Amniotic epithelial cell (primary cell): ENCODE measurements around the gene NRP1.
"Not testable (repeated sequence)": the region's sequence is repeated elsewhere in the genome, so short reads cannot be mapped to it uniquely, and the experiment has no call there.

ENCODE experiments used
- DNase-seq: peaks from one replicate; pipeline ENCODE4 v3.0.0-alpha.2; 2010; ENCODE audit warnings: low read depth

Gene NRP1

DNA sequence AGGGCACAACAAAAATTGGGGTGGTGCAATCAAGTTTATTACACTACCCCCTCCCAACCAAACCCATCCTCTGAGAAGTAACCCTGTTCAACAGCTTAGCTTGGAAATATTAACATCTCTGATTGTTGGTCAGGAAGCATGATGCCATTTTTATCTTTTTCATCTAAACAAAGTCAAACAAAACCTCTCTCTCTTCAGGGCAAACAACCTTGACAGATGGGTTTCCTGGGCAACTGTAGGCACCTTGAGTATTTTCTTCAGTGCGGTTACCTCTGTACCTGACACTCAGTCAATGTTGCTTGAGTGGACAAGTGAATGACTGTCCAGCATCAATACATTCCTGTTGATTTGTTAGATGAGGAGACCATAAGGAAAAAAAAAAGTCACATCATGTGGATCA lies 183.6 kb downstream of the NRP1 start:
- no peak for DNase-seq

DNA sequence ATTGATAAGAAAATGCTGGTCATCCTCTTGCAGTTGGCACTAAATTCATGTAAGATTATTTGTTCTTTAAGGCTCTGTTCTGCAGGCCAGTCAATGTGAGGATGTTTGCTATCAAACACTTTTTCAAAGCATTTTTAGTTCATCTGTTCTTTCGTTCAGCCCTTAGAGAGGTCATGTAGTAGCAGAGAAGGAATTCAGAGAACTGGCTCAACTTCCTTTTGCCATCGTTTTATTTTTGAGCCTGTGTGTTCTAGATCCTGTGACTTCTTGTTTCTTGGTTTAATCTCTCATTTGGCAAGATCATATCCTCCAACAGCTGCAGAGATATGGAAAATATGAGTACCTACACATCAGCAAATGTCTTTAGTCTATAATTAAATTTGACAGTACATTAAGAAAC lies 184.3 kb downstream of the NRP1 start:
- DNase-seq, result no peak

- no peak for DNase-seq
Observed at GRCh38 chr10:33147013-33147310, 187.5 kb downstream of the NRP1 start.

- no peak for DNase-seq
Observed at GRCh38 chr10:33146189-33147012, 188.1 kb downstream of the NRP1 start.

DNA sequence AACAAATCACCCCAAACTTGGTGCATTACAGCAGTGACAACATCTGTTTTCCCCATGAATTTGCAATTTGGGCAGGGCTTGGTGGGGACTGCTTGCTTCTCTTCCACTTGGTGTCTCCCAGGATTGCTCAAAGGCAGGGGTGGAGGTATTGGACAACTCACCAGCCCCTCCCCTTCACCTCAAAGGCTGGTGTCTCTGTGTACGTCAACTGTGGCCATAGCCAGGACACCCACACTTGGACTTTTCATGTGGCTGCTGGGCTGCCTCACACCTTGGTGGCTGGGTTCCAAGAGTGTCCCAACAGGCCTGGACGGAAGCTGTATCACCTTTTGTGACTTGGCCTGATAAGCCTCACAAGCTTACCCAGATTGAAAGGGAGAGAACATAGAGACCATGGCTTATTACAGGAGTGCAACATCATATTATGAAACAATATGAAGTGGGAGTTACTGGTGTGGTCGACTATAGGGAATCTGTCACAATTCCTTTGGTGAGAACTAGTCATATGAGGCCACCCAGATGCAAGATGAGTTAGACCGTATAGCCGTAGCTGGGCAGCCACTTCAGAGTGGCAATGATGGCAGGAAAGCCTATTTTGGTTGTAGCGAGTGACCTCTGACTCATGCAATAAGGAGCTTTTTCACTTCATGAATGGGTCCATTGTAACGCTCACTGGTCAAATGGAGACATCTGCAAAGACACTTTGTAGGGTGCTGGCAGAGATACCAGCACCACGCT lies 188.8 kb downstream of the NRP1 start:
- DNase-seq, result no peak

GRCh38 chr10:33143160-33143728 lies 191.2 kb downstream of the NRP1 start:
- DNase-seq, result peak; percentile 78

GRCh38 chr10:33142295-33142694 lies 192.2 kb downstream of the NRP1 start:
- peak; percentile 44 for DNase-seq

- DNase-seq, result no peak
Observed at GRCh38 chr10:33141251-33141650, 193.2 kb downstream of the NRP1 start.

GRCh38 chr10:33139181-33139646 lies 195.3 kb downstream of the NRP1 start:
- DNase-seq, result no peak

- not testable (repeated sequence) for DNase-seq
Observed at GRCh38 chr10:33138686-33139085, 195.8 kb downstream of the NRP1 start.

DNA sequence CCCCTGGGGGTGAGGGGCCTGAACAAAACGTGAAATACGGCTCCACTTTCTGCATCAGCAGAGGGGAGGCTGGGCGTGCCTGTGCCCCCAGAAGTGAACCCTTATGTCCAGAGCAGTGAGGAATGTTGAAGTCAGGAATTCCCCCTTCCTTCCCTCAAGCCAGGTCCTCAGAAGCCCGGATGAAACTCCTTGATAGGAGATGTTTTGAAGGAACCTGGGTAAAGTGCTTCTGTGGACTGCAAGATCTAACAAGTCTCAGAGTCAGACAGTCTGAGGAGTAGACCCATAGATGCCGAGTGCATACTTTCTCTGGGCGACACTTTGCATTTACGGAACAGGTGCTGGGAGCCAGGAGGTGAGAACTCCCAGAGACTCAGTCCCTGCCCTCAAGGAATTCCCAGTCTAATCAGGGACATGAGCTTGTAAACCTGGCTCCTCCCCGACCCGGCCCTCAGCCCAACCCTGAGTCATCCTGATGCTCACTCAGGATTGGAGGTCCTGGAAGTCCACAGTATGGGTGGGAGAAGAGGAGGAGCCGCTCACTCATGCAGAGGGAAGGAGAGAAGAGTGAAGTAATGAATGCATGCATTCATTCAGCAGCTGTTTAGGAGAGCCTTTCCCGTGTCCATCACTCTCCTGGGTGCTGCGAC lies 197.0 kb downstream of the NRP1 start:
- DNase-seq, result no peak

GRCh38 chr10:33136781-33137180 lies 197.7 kb downstream of the NRP1 start:
- DNase-seq, result peak; percentile 41

GRCh38 chr10:33136271-33136670 lies 198.2 kb downstream of the NRP1 start:
- peak; percentile 60 for DNase-seq

- peak; percentile 93 for DNase-seq
Observed at GRCh38 chr10:33134011-33134751, 200.3 kb downstream of the NRP1 start.

- peak; percentile 56 for DNase-seq
Observed at GRCh38 chr10:33133557-33133956, 200.9 kb downstream of the NRP1 start.

DNA sequence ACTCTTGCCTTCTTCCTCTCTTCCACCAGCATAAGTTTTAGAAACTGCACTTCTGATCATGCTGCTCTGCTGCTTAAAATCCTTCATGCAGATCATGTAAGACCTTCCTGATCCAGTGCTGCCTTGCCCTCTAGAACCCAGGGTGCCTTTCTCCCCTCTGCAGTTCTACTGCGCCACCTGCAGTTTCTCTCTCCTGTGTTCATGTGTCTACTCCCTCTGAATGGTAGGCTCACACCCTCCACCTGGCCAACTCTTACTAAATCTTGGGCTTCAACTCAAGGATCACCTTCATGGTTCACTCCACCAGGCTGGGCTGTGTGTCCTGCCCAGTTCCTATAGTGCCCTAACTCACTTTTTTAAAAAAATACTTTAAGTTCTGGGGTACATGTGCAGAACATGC lies 201.8 kb downstream of the NRP1 start:
- no peak for DNase-seq

GRCh38 chr10:33129996-33130386 lies 204.5 kb downstream of the NRP1 start:
- peak; percentile 90 for DNase-seq

DNA sequence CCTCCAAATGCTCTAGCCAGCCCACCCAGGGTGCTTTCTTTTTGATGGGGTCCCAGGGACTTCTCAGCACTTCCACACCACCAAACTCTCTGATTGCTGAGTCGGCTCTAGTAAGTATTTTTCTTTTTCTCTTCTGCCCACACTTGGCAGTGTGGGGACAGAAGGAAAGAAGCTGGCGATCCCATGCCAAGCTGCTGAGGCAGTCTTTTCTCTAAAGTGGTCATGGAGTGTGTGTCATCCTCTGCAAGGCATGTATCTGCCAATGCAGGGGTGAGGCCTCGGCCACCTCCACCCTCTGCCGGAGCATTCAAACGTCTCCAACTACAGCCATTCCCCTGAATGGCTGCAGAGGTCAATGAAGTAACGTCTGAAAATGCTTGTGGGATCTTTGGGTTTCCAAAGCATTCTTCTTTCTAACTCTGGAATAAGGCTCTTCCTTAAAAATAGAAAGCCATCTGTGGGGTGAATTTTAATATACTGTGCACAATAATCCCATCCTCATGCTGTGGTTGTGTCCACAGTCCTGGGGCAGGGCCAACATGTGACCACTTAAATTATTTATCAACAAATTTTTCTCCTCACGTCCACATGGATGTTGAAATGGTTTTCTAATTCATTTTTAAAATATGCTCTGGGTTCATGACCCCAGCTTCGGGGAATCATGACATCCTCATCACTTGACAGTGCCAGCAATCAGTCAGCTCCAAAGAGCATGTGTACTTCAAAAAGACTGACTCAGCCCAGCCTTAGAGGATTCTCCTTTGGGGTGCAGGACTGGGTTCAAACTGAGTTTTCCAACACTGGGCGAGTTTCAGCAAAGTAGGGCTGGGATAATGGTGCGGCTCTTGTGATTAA lies 205.1 kb downstream of the NRP1 start:
- DNase-seq, result peak; percentile 95

GRCh38 chr10:33127622-33128021 lies 206.8 kb downstream of the NRP1 start:
- DNase-seq, result no peak
